Liver (tissue), 9 donors: Measurements from ENCODE around the gene RPGR. TPM values are rescaled to one million over a fixed set of nuclear protein-coding genes. Genes with fewer than 3 reads are reported as not detected.

ENCODE experiments used
- DNase-seq: peaks from one replicate; pipeline ENCODE4 v3.0.0-alpha.2; 2017; ENCODE audit warnings: low spot score
- H3K27ac ChIP-seq, 2 donors: one replicate each; pipeline ENCODE4 v1.7.0; 2013; ENCODE audit warnings: inconsistent platforms in 2 of 2, low read length in 2 of 2, control low read depth in 1 of 2, low read depth in 1 of 2, mild to moderate bottlenecking in 1 of 2
- H3K27me3 ChIP-seq, 4 donors: one replicate each; pipeline versions ENCODE4 v1.6.1 to v1.7.0; 2013; ENCODE audit warnings: low read length in 3 of 4, inconsistent platforms in 1 of 4, mild to moderate bottlenecking in 1 of 4, moderate library complexity in 1 of 4; ENCODE audit not compliant: control insufficient read depth in 4 of 4, insufficient read depth in 4 of 4
- H3K36me3 ChIP-seq, 4 donors: one replicate each; pipeline versions ENCODE4 v1.6.1 to v1.7.0; 2013; ENCODE audit warnings: low read length in 3 of 4, mild to moderate bottlenecking in 3 of 4, low read depth in 1 of 4, moderate library complexity in 1 of 4; ENCODE audit not compliant: control insufficient read depth in 4 of 4, insufficient read depth in 3 of 4
- H3K4me1 ChIP-seq, 4 donors: one replicate each; pipeline versions ENCODE4 v1.6.1 to v1.7.0; 2013; ENCODE audit warnings: low read length in 3 of 4, mild to moderate bottlenecking in 3 of 4, moderate library complexity in 1 of 4; ENCODE audit not compliant: control insufficient read depth in 4 of 4, insufficient read depth in 4 of 4
- H3K4me3 ChIP-seq, 3 donors: one replicate each; pipeline versions ENCODE4 v1.6.1 to v1.7.0; 2013; ENCODE audit warnings: low read length in 3 of 3, control low read depth in 1 of 3, low read depth in 1 of 3, mild to moderate bottlenecking in 1 of 3
- H3K9ac ChIP-seq, 2 donors: one replicate each; pipeline ENCODE4 v1.7.0; 2013; ENCODE audit warnings: low read length in 2 of 2, mild to moderate bottlenecking in 2 of 2, moderate library complexity in 2 of 2, control low read depth in 1 of 2, low read depth in 1 of 2
- H3K9me3 ChIP-seq, 4 donors: one replicate each; pipeline versions ENCODE4 v1.6.1 to v1.7.0; 2013; ENCODE audit warnings: low read length in 3 of 4; ENCODE audit not compliant: control insufficient read depth in 4 of 4
- ATF3 ChIP-seq: IDR thresholded peaks from 2 replicates; pipeline ENCODE4 v1.6.1; 2016; ENCODE audit warnings: antibody characterized with exemption
- CTCF ChIP-seq: fragments of 150-350 bp; IDR thresholded peaks from 2 replicates; pipeline ENCODE4 v1.5.1; 2017; ENCODE audit warnings: improper control_type of control experiment, low read depth, low read length; ENCODE audit not compliant: missing input control
- EGR1 ChIP-seq, 2 donors: IDR thresholded peaks; 2 replicates each; pipeline ENCODE4 v1.6.1; 2016 to 2018; ENCODE audit warnings: antibody characterized with exemption in 2 of 2, low read depth in 2 of 2
- FOXA1 ChIP-seq: IDR thresholded peaks from 2 replicates; pipeline ENCODE4 v1.6.1; 2016; ENCODE audit warnings: antibody characterized with exemption
- FOXA2 ChIP-seq: IDR thresholded peaks from 2 replicates; pipeline ENCODE4 v1.6.1; 2016; ENCODE audit warnings: antibody characterized with exemption
- GABPA ChIP-seq, 2 donors: IDR thresholded peaks in 1 of 2; conservative IDR thresholded peaks in 1 of 2; 2 replicates each; pipeline ENCODE4 v1.6.1; 2016; ENCODE audit warnings: antibody characterized with exemption in 2 of 2, mild to moderate bottlenecking in 1 of 2, moderate library complexity in 1 of 2
- HNF4A ChIP-seq, 2 donors: conservative IDR thresholded peaks; 2 replicates each; pipeline ENCODE4 v1.6.1; 2016; ENCODE audit warnings: antibody characterized with exemption in 2 of 2, mild to moderate bottlenecking in 2 of 2
- JUND ChIP-seq, 2 donors: IDR thresholded peaks; 2 replicates each; pipeline ENCODE4 v1.6.1; 2016; ENCODE audit warnings: antibody characterized with exemption in 2 of 2
- MAX ChIP-seq: IDR thresholded peaks from 2 replicates; pipeline ENCODE4 v1.6.1; 2016; ENCODE audit warnings: antibody characterized with exemption
- RXRA ChIP-seq, 2 donors: IDR thresholded peaks; 2 replicates each; pipeline ENCODE4 v1.6.1; 2017 to 2018; ENCODE audit warnings: antibody characterized with exemption in 2 of 2, mild to moderate bottlenecking in 1 of 2
- SP1 ChIP-seq: IDR thresholded peaks from 2 replicates; pipeline ENCODE4 v1.6.1; 2018; ENCODE audit warnings: antibody characterized with exemption, mild to moderate bottlenecking
- TAF1 ChIP-seq: conservative IDR thresholded peaks from 2 replicates; pipeline ENCODE4 v1.6.1; 2016; ENCODE audit warnings: antibody characterized with exemption, mild to moderate bottlenecking
- WGBS: extraction: QIAGEN DNeasy Blood & Tissue Kit; methylation state at CpG from one replicate; pipeline ENCODE4 v1.1.7; 2013; 5-methylcytosine and 5-hydroxymethylcytosine counted together
- polyA plus RNA-seq, 2 donors: library from polyadenylated mRNA; stranded (reverse) in 1 of 2; unstranded in 1 of 2; fragments of 200-250 nt in 1 of 2; fragments of >200 nt in 1 of 2; fragmentation: Nextera tagmentation in 1 of 2; extraction: Ambion mirVana in 1 of 2; gene quantifications; one replicate each; pipeline versions ENCODE4 v1.2.1 to v1.2.3, GENCODE V29; 2013 to 2015
- total RNA-seq, 2 donors: library from RNA; depleted of rRNA; stranded (reverse); fragments of >200 nt; gene quantifications; one replicate each; pipeline ENCODE4 v1.2.3, GENCODE V29; 2014
- TF ChIP-seq, protein P1 (sequence below): IDR thresholded peaks from 2 replicates; pipeline ENCODE4 v1.6.1; 2016; ENCODE audit warnings: antibody characterized with exemption
- donor health status: healthy.
- donor health status: healthy.
- donor health status: healthy.
- donor health status: healthy.
- donor health status: healthy.

Gene RPGR
- total and polyA plus RNA-seq, 4 donors = 1.7 to 7.2 (median 3.5) TPM

GRCh38 chrX:38271154-38271716 lies 56.1 kb downstream of the RPGR start:
- Histone ChIP-seq H3K27me3 (no peaks in the 10 kb centered on the region), H3K4me1 (no peaks in the 10 kb centered on the region), H3K27ac (no peak overlapping the region), H3K36me3 (peaks cover 0 to 3% (median 0%) of the 10 kb centered on the region in 4 donors), H3K9me3 (no peaks in the 10 kb centered on the region), H3K4me3 (no peak overlapping the region), H3K9ac (no peak overlapping the region)
- no peak for TF ChIP-seq RXRA (IDR thresholded peaks at IDR 0.05)
- no peak for TF ChIP-seq FOXA2
- no peak for TF ChIP-seq TAF1
- no peak for TF ChIP-seq ATF3
- TF ChIP-seq, protein P1, sequence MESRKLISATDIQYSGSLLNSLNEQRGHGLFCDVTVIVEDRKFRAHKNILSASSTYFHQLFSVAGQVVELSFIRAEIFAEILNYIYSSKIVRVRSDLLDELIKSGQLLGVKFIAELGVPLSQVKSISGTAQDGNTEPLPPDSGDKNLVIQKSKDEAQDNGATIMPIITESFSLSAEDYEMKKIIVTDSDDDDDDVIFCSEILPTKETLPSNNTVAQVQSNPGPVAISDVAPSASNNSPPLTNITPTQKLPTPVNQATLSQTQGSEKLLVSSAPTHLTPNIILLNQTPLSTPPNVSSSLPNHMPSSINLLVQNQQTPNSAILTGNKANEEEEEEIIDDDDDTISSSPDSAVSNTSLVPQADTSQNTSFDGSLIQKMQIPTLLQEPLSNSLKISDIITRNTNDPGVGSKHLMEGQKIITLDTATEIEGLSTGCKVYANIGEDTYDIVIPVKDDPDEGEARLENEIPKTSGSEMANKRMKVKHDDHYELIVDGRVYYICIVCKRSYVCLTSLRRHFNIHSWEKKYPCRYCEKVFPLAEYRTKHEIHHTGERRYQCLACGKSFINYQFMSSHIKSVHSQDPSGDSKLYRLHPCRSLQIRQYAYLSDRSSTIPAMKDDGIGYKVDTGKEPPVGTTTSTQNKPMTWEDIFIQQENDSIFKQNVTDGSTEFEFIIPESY = no peak
- TF ChIP-seq FOXA1 = no peak
- no peak for TF ChIP-seq SP1
- TF ChIP-seq GABPA (IDR thresholded peaks at IDR 0.05 in 1 of 2, conservative IDR thresholded peaks at IDR 0.05 in 1 of 2) = no peak
- TF ChIP-seq HNF4A (conservative IDR thresholded peaks at IDR 0.05) = no peak
- no peak for DNase-seq

DNA sequence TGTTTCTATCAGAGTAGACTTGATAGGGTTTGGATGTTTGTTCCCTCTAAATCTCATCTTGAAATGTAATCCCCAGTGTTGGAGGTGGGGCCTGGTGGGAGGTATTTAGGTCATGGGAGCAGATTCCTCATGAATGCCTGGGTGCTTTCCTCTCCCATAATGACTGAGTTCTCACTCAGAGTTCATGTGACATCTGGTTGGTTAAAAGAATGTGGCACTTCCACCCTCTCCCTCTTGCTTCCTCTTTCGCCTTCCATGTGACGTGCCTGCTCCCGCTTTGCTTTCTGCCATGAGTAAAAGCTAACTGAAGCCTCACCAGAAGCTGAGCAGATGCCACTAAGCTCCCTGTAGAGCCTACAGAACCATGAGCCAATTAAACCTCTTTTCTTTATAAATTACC lies 59.3 kb downstream of the RPGR start:
- 97% methylated on average over 3 of the region's 3 CpGs for whole genome bisulfite sequencing
- no peak for DNase-seq
- Histone ChIP-seq H3K36me3 (no peaks in the 10 kb centered on the region), H3K27me3 (no peaks in the 10 kb centered on the region), H3K27ac (no peak overlapping the region), H3K4me1 (no peaks in the 10 kb centered on the region), H3K4me3 (no peak overlapping the region), H3K9ac (no peak overlapping the region), H3K9me3 (no peaks in the 10 kb centered on the region)
- no peak for TF ChIP-seq ATF3

DNA sequence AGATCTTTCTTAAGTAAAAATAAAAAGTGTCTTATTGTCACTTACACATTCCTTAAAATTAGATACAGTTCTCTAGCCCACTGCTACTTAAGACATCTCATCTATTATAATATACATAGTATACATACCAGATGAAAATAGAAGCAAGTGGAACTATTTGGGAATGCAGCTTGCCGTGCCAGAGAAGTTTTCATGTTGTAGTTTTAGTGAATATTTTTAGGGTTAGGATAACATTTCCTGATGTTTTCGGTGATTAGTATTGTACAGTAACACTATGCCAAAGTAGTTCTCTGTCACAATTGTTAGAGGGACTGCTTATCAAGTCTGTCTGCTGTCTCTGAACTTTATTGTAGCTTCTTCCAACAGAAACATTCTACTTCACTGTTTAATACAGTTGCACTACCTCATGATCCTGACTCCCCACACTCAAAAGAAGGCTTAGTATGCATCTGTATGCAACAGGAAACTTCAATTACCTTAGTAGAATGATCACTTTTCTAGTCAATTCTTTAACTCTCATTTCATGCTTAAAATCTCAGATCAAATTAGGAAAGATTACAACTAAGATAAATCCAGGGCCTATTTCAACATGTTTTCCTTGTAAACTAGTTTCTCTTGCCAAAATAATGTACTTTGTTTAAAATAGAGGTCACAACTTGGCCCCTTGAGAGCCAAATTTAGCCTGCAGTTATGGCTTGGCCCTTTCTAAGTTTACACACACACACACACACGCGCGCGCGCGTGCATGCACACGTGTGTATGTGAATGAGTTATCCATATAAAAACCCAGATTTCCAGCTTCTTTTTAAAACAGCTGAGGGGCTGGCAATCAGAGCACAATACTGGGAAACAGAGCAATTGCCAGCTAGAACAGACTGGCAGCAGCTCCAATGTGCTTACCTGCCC lies 64.3 kb downstream of the RPGR start:
- WGBS = 88% methylated on average over 9 of the region's 9 CpGs
- Histone ChIP-seq H3K4me1 (no peaks in the 10 kb centered on the region), H3K9me3 (no peaks in the 10 kb centered on the region), H3K4me3 (no peak overlapping the region), H3K36me3 (no peaks in the 10 kb centered on the region), H3K9ac (no peak overlapping the region), H3K27ac (no peak overlapping the region), H3K27me3 (no peaks in the 10 kb centered on the region)
- no peak for TF ChIP-seq FOXA1
- TF ChIP-seq MAX = no peak
- TF ChIP-seq JUND (IDR thresholded peaks at IDR 0.05) = no peak
- TF ChIP-seq EGR1 (IDR thresholded peaks at IDR 0.05; ENCODE audit: low read depth in 2 of 2) = no peak
- no peak for TF ChIP-seq CTCF
- DNase-seq = no peak
